Stromal cell of bone marrow (primary cell): Measurements from ENCODE around the gene TMEM201.
A peak's percentile ranks its signal among the peaks of the same experiment; 100 is the strongest.
"Not testable (repeated sequence)": the region's sequence is repeated elsewhere in the genome, so short reads cannot be mapped to it uniquely, and the experiment has no call there.

Source experiments
- DNase-seq: peaks from one replicate; pipeline ENCODE4 v3.0.0-alpha.2; 2012; ENCODE audit warnings: low read depth

The TMEM201 gene

GRCh38 chr1:9588551-9589143, at the start of gene TMEM201:
TMEM201 (plus strand) TSS chr1:9588911; CDS start chr1:9588931, 20 bp downstream.
- peak; percentile 87 for DNase-seq

- peak; percentile 92 for DNase-seq
These were observed 49.4 kb upstream of the TMEM201 start, which contains the start of gene SLC25A33 for GRCh38 chr1:9539165-9539828. SLC25A33 (plus strand) TSS chr1:9539465; CDS start chr1:9539692, 227 bp downstream.

GRCh38 chr1:9539829-9540550, 48.7 kb upstream of the TMEM201 start:
- DNase-seq, result no peak

- no peak for DNase-seq
These were observed 46.3 kb upstream of the TMEM201 start for GRCh38 chr1:9542430-9542829.

- no peak for DNase-seq
These were observed 43.8 kb upstream of the TMEM201 start for GRCh38 chr1:9544926-9545325.

GRCh38 chr1:9549955-9550546, 38.7 kb upstream of the TMEM201 start:
- DNase-seq, result no peak

- no peak for DNase-seq
These were observed 36.7 kb upstream of the TMEM201 start for GRCh38 chr1:9551984-9552383.

- no peak for DNase-seq
These were observed 35.0 kb upstream of the TMEM201 start for GRCh38 chr1:9553736-9554144.

GRCh38 chr1:9555942-9556341, 32.8 kb upstream of the TMEM201 start:
- DNase-seq, result no peak

GRCh38 chr1:9557624-9558023, 31.1 kb upstream of the TMEM201 start:
- no peak for DNase-seq

GRCh38 chr1:9558271-9558945, 30.3 kb upstream of the TMEM201 start:
- DNase-seq, result no peak

- DNase-seq, result no peak
These were observed 29.7 kb upstream of the TMEM201 start for GRCh38 chr1:9558946-9559545.

GRCh38 chr1:9559673-9560072, 29.0 kb upstream of the TMEM201 start:
- no peak for DNase-seq

- DNase-seq, result not testable (repeated sequence)
These were observed 28.6 kb upstream of the TMEM201 start for GRCh38 chr1:9560090-9560489.

- peak; percentile 92 for DNase-seq
These were observed 27.3 kb upstream of the TMEM201 start for GRCh38 chr1:9561429-9561828.

GRCh38 chr1:9569267-9569666, 19.4 kb upstream of the TMEM201 start:
- DNase-seq, result no peak

GRCh38 chr1:9570886-9571529, 17.7 kb upstream of the TMEM201 start:
- not testable (repeated sequence) for DNase-seq

- DNase-seq, result no peak
These were observed 15.0 kb upstream of the TMEM201 start for GRCh38 chr1:9573723-9574122.

- no peak for DNase-seq
These were observed 13.2 kb upstream of the TMEM201 start for GRCh38 chr1:9575486-9575885.

GRCh38 chr1:9576903-9577302, 11.8 kb upstream of the TMEM201 start:
- no peak for DNase-seq

- no peak for DNase-seq
These were observed 11.3 kb upstream of the TMEM201 start for GRCh38 chr1:9577423-9577822.
